ENCODE data around the gene HARS2. TPM values are rescaled to one million over a fixed set of nuclear protein-coding genes. Genes with fewer than 3 reads are reported as not detected.

HARS2 gene
- total RNA-seq, 4 donors from 2014 or later: 29.3 to 31.8 (median 30.1) TPM

GRCh38 chr5:140737486-140737885 is 46.2 kb downstream of the HARS2 start:
- intact Hi-C loops (cut with DNase I): no loop called here
- no peak for TF ChIP-seq POLR2A (IDR thresholded peaks at IDR 0.05)
- no peak for TF ChIP-seq CTCF (IDR thresholded peaks at IDR 0.05)
- 79 to 80% methylated on average over 1 of the region's 1 CpG for WGBS, 2 donors
- Histone ChIP-seq H3K4me1 (no peaks in the 10 kb centered on the region), H3K27ac (no peak overlapping the region), H3K36me3 (no peaks in the 10 kb centered on the region), H3K27me3 (no peaks in the 10 kb centered on the region), H3K9me3 (no peaks in the 10 kb centered on the region), H3K4me3 (replicated peaks in 1 of 3) (no peak overlapping the region)
- no peak for DNase-seq

GRCh38 chr5:140741967-140742366 is 50.7 kb downstream of the HARS2 start:
- no peaks in the 10 kb centered on the region for H3K9me3 ChIP-seq
- intact Hi-C loops (cut with DNase I): no loop called here
- no peak for DNase-seq
- no peaks in the 10 kb centered on the region for H3K27me3 ChIP-seq
- 68 to 89% methylated on average over 1 of the region's 1 CpG for WGBS, 2 donors
- TF ChIP-seq CTCF (IDR thresholded peaks at IDR 0.05) (no peak), POLR2A (IDR thresholded peaks at IDR 0.05) (no peak)
- H3K4me3 ChIP-seq (replicated peaks in 1 of 3): no peak overlapping the region
- no peaks in the 10 kb centered on the region for H3K4me1 ChIP-seq
- no peak overlapping the region for H3K27ac ChIP-seq
- no peaks in the 10 kb centered on the region for H3K36me3 ChIP-seq

Small RNA genes within 50 kb of the gene (microRNA-seq; reads per million reads assigned to microRNA genes)
- gene MIR3655: 1.8 reads per million

Small RNA genes within 50 kb of the gene (small RNA-seq; reads per million reads assigned to genes)
- gene VTRNA1-1: 81.0 reads per million, percentile 96 among the genes with 10 or more reads in this experiment
- gene VTRNA1-2: 0.56 reads per million
- gene VTRNA1-3: 0.56 reads per million

Other genes starting within 250 kb of the HARS2 start
- gene EIF4EBP3, start 143.8 kb upstream of the HARS2 start, total RNA-seq: 10 to 100 TPM in 3 of 4 donors, 1 to 10 TPM in 1; 9.1 to 18.9 (median 15.6) TPM
- 10 to 100 TPM; 22.7 to 43.7 (median 35.7) TPM for gene SRA1, start 134.0 kb upstream of the HARS2 start, total RNA-seq
- gene APBB3, start 126.9 kb upstream of the HARS2 start, total RNA-seq: 10 to 100 TPM; 20.2 to 33.5 (median 26.1) TPM
- gene SLC35A4, start 126.6 kb upstream of the HARS2 start, total RNA-seq: 100 to 1,000 TPM in 1 of 4 donors, 10 to 100 TPM in 3; 64.2 to 114 (median 74.0) TPM
- gene CD14, start 58.3 kb upstream of the HARS2 start, total RNA-seq: 10 to 100 TPM; 18.5 to 36.7 (median 30.0) TPM
- 10 to 100 TPM; 16.1 to 48.7 (median 29.3) TPM for gene TMCO6, start 52.0 kb upstream of the HARS2 start, total RNA-seq
- 10 to 100 TPM; 25.9 to 90.9 (median 56.4) TPM for gene NDUFA2, start 43.8 kb upstream of the HARS2 start, total RNA-seq
- gene IK, start 43.6 kb upstream of the HARS2 start, total RNA-seq: 100 to 1,000 TPM; 106 to 279 (median 161) TPM
- 10 to 100 TPM; 19.5 to 23.8 (median 20.7) TPM for gene WDR55, start 26.6 kb upstream of the HARS2 start, total RNA-seq
- 1 to 10 TPM in 2 of 4 donors, not detected in 2; 1.3 to 2.0 TPM for gene DND1, start 17.9 kb upstream of the HARS2 start, total RNA-seq
- 10 to 100 TPM; 41.0 to 56.8 (median 48.2) TPM for gene HARS1, start 85 bp upstream of the HARS2 start, total RNA-seq
- gene ZMAT2, start 9.0 kb downstream of the HARS2 start, total RNA-seq: 10 to 100 TPM; 35.1 to 46.0 (median 37.5) TPM
- under 1 TPM in 1 of 4 donors, not detected in 3; 0.13 TPM for gene PCDHA1, start 94.7 kb downstream of the HARS2 start, total RNA-seq
- under 1 TPM in 1 of 4 donors, not detected in 3; 0.22 TPM for gene PCDHA2, start 103.4 kb downstream of the HARS2 start, total RNA-seq
- gene PCDHA3, start 109.6 kb downstream of the HARS2 start, total RNA-seq: 1 to 10 TPM; 1.1 to 1.7 (median 1.3) TPM
- gene PCDHA4, start 115.6 kb downstream of the HARS2 start, total RNA-seq: 1 to 10 TPM in 1 of 4 donors, under 1 TPM in 3; 0.40 to 2.1 (median 0.69) TPM
- under 1 TPM; 0.33 to 0.54 (median 0.45) TPM for gene PCDHA5, start 130.2 kb downstream of the HARS2 start, total RNA-seq
- 1 to 10 TPM in 2 of 4 donors, under 1 TPM in 2; 0.29 to 1.3 (median 1.0) TPM for gene PCDHA6, start 136.5 kb downstream of the HARS2 start, total RNA-seq
- gene PCDHA7, start 142.8 kb downstream of the HARS2 start, total RNA-seq: under 1 TPM; 0.45 to 0.88 (median 0.54) TPM
- under 1 TPM in 3 of 4 donors, not detected in 1; 0.27 to 0.93 (median 0.33) TPM for gene PCDHA8, start 149.7 kb downstream of the HARS2 start, total RNA-seq
- gene PCDHA9, start 156.9 kb downstream of the HARS2 start, total RNA-seq: under 1 TPM; 0.17 to 0.54 (median 0.29) TPM
- gene PCDHA10, start 164.4 kb downstream of the HARS2 start, total RNA-seq: 10 to 100 TPM in 2 of 4 donors, 1 to 10 TPM in 2; 6.0 to 11.8 (median 9.2) TPM
- gene PCDHA11, start 177.5 kb downstream of the HARS2 start, total RNA-seq: 1 to 10 TPM; 1.8 to 4.2 (median 2.1) TPM
- gene PCDHA12, start 183.9 kb downstream of the HARS2 start, total RNA-seq: 1 to 10 TPM; 3.3 to 9.6 (median 6.1) TPM
- gene PCDHA13, start 190.7 kb downstream of the HARS2 start, total RNA-seq: 1 to 10 TPM; 1.8 to 4.0 (median 3.1) TPM
- gene PCDHAC1, start 234.8 kb downstream of the HARS2 start, total RNA-seq: 1 to 10 TPM; 3.0 to 6.4 (median 3.5) TPM